Endodermal cell (in vitro differentiated cells): ENCODE data around the gene LRCH1. TPM values are rescaled to one million over a fixed set of nuclear protein-coding genes. Genes with fewer than 3 reads are reported as not detected.

Experiments used
- DNase-seq: peaks from one replicate; pipeline ENCODE4 v3.0.0-alpha.2; 2017
- H3K27ac ChIP-seq: 2 replicates; pipeline ENCODE4 v1.5.1; 2013; ENCODE audit warnings: mild to moderate bottlenecking, low read depth, low read length, moderate library complexity
- H3K27me3 ChIP-seq: 2 replicates; pipeline ENCODE4 v1.6.1; 2013; ENCODE audit warnings: mild to moderate bottlenecking, low read length, moderate library complexity; ENCODE audit not compliant: insufficient read depth, control insufficient read depth, poor library complexity, severe bottlenecking
- H3K36me3 ChIP-seq: 2 replicates; pipeline ENCODE4 v1.7.0; 2013; ENCODE audit warnings: mild to moderate bottlenecking, low read length, moderate library complexity; ENCODE audit not compliant: control insufficient read depth, insufficient read depth
- H3K4me1 ChIP-seq: one replicate; pipeline ENCODE4 v1.7.0; 2013; ENCODE audit warnings: low read length; ENCODE audit not compliant: control insufficient read depth, insufficient read depth
- H3K4me3 ChIP-seq: 2 replicates; pipeline ENCODE4 v1.5.1; 2013; ENCODE audit warnings: mild to moderate bottlenecking, low read length, moderate library complexity
- H3K9ac ChIP-seq: 2 replicates; pipeline ENCODE4 v1.6.1; 2013; ENCODE audit warnings: mild to moderate bottlenecking, low read length, moderate library complexity; ENCODE audit not compliant: poor library complexity, severe bottlenecking; ENCODE audit errors: extremely low read depth
- H3K9me3 ChIP-seq: 2 replicates; pipeline ENCODE4 v1.6.1; 2013; ENCODE audit warnings: mild to moderate bottlenecking, low read length, moderate library complexity; ENCODE audit not compliant: control insufficient read depth
- H3K27ac Mint-ChIP-seq: 2 replicates; pipeline ENCODE4 v1.8.0; 2020; ENCODE audit warnings: mixed read lengths
- H3K27me3 Mint-ChIP-seq: 2 replicates; pipeline ENCODE4 v1.8.0; 2021; ENCODE audit warnings: mild to moderate bottlenecking, mixed read lengths; ENCODE audit not compliant: insufficient read depth
- H3K36me3 Mint-ChIP-seq: 2 replicates; pipeline ENCODE4 v1.8.0; 2020; ENCODE audit warnings: low read depth, mixed read lengths
- H3K4me1 Mint-ChIP-seq: 2 replicates; pipeline ENCODE4 v1.8.0; 2020; ENCODE audit warnings: mixed read lengths
- H3K4me3 Mint-ChIP-seq: 2 replicates; pipeline ENCODE4 v1.8.0; 2020; ENCODE audit warnings: mild to moderate bottlenecking, moderate library complexity, mixed read lengths
- H3K9me3 Mint-ChIP-seq: 2 replicates; pipeline ENCODE4 v1.8.0; 2020; ENCODE audit warnings: mild to moderate bottlenecking, mixed read lengths
- WGBS, 2 experiments: methylation state at CpG; one replicate each; pipeline versions ENCODE4 v1.1.5 to v1.1.7; 2013; ENCODE audit warnings: missing lambda C conversion rate in 2 of 2, mixed read lengths in 1 of 2; ENCODE audit not compliant: insufficient coverage in 1 of 2, insufficient read length in 1 of 2; 5-methylcytosine and 5-hydroxymethylcytosine counted together
- total RNA-seq, 2 donors: library from RNA; stranded (reverse); fragmentation: NEBNext Ultra II Directional in 1 of 2; extraction: Animal tissue kit (Norgen Biotek cat#: 25700) in 1 of 2; gene quantifications; 2 replicates in 1 of 2; 3 replicates in 1 of 2; pipeline ENCODE4 v1.2.1, GENCODE V29; 2021
- TF ChIP-seq, protein P1 (sequence below): fragments of 200-600 bp; sonication (generic); conservative IDR thresholded peaks from 2 replicates; pipeline ENCODE4 v1.5.0; 2021; ENCODE audit warnings: antibody characterized with exemption, mild to moderate bottlenecking

LRCH1 gene
- total RNA-seq, 2 donors from 2014 or later, result 8.1 to 11.8 TPM

DNA sequence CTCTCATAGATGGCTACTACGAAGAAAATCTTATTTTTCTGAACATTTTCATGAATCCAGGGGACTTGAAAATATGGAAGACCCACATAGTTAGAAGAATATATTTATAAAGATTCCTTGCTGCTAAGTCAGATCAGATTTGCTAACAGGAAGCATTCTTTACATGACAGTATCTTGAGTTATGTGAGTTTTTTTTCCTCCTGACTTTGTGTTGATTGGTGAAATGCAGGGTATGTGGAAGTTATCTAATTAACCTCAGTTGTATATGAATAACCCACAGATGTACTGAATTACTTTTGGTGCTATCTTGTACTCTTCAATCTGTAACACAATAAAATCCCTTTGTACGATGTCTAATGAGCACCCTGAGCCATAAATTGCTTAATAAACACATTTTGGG, 190.2 kb downstream of the LRCH1 start:
- no peak overlapping the region for H3K4me3 Mint-ChIP-seq
- 88 to 93% methylated on average over 1 to 2 of the region's 2 CpGs for WGBS, 2 experiments
- no peaks in the 10 kb centered on the region for H3K27me3 ChIP-seq
- H3K27me3 Mint-ChIP-seq, result no peaks in the 10 kb centered on the region
- H3K9ac ChIP-seq, result no peak overlapping the region
- H3K27ac Mint-ChIP-seq, result no peak overlapping the region
- no peaks in the 10 kb centered on the region for H3K36me3 ChIP-seq
- peaks cover 7% of the 10 kb centered on the region for H3K36me3 Mint-ChIP-seq
- H3K4me1 Mint-ChIP-seq, result no peaks in the 10 kb centered on the region
- no peak overlapping the region for H3K4me3 ChIP-seq
- H3K9me3 Mint-ChIP-seq, result no peaks in the 10 kb centered on the region
- H3K4me1 ChIP-seq, result no peaks in the 10 kb centered on the region
- H3K27ac ChIP-seq, result no peak overlapping the region
- DNase-seq, result no peak
- TF ChIP-seq, protein P1, sequence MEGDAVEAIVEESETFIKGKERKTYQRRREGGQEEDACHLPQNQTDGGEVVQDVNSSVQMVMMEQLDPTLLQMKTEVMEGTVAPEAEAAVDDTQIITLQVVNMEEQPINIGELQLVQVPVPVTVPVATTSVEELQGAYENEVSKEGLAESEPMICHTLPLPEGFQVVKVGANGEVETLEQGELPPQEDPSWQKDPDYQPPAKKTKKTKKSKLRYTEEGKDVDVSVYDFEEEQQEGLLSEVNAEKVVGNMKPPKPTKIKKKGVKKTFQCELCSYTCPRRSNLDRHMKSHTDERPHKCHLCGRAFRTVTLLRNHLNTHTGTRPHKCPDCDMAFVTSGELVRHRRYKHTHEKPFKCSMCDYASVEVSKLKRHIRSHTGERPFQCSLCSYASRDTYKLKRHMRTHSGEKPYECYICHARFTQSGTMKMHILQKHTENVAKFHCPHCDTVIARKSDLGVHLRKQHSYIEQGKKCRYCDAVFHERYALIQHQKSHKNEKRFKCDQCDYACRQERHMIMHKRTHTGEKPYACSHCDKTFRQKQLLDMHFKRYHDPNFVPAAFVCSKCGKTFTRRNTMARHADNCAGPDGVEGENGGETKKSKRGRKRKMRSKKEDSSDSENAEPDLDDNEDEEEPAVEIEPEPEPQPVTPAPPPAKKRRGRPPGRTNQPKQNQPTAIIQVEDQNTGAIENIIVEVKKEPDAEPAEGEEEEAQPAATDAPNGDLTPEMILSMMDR, result no peak
- no peaks in the 10 kb centered on the region for H3K9me3 ChIP-seq

DNA sequence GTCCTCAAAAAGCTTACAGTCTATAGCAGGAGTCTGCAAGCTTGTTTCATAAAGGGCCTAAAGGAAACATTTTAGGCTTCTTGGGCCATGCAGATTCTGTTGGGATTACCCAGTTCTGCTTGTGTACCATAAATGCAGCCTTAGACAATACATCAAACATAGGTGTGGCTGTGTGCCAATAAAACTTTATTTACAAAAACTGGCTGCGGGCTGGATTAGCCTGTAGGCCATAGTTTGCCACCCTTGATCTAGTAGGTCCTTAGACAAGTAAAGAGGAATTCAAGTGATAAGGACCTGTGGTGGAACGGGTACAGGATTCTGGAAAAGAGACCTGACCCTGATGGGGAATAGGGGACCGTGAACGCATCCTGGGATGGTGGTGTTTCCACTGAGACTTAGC, 192.1 kb downstream of the LRCH1 start:
- Histone ChIP-seq H3K4me3 (no peak overlapping the region), H3K9me3 (no peaks in the 10 kb centered on the region), H3K27ac (no peak overlapping the region), H3K9ac (no peak overlapping the region), H3K36me3 (no peaks in the 10 kb centered on the region), H3K27me3 (no peaks in the 10 kb centered on the region), H3K4me1 (no peaks in the 10 kb centered on the region)
- TF ChIP-seq, protein P1, result no peak
- H3K9me3 Mint-ChIP-seq, result no peaks in the 10 kb centered on the region
- 92 to 95% methylated on average over 4 of the region's 4 CpGs for WGBS, 2 experiments
- H3K4me3 Mint-ChIP-seq, result no peak overlapping the region
- DNase-seq, result no peak
- no peaks in the 10 kb centered on the region for H3K27me3 Mint-ChIP-seq
- no peaks in the 10 kb centered on the region for H3K4me1 Mint-ChIP-seq
- peaks cover 7% of the 10 kb centered on the region for H3K36me3 Mint-ChIP-seq
- no peak overlapping the region for H3K27ac Mint-ChIP-seq

DNA sequence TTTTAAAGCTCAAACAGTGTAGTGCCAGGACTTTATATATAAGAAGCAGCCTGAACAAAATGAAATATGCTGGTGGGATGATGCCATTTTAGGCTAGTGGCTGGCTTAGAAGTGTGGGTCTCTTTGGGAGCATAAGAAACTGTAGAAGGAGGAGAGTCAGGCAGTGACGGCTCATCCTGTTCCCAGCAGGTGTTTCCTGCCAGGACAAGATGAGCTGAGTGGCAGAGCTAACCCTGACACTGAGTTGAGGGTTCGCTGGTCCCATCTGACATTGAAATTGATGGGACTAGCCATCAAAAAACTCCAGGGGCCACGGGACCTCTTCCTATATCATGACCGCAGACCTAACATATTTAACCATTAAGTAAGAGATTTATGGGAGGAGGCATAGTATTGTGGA, 192.7 kb downstream of the LRCH1 start:
- Histone ChIP-seq H3K27ac (no peak overlapping the region), H3K4me1 (no peaks in the 10 kb centered on the region), H3K27me3 (no peaks in the 10 kb centered on the region), H3K9me3 (no peaks in the 10 kb centered on the region), H3K9ac (no peak overlapping the region), H3K4me3 (no peak overlapping the region), H3K36me3 (peaks cover 4% of the 10 kb centered on the region)
- Mint-ChIP-seq H3K27me3 (no peaks in the 10 kb centered on the region), H3K9me3 (no peaks in the 10 kb centered on the region), H3K4me1 (no peaks in the 10 kb centered on the region), H3K27ac (no peak overlapping the region), H3K4me3 (no peak overlapping the region), H3K36me3 (peaks cover 10% of the 10 kb centered on the region)
- 63 to 92% methylated on average over 1 to 3 of the region's 4 CpGs for WGBS, 2 experiments
- TF ChIP-seq, protein P1, result no peak
- DNase-seq, result no peak
